ENCODE data around the gene METTL21C. TPM values are rescaled to one million over a fixed set of nuclear protein-coding genes. Genes with fewer than 3 reads are reported as not detected.

METTL21C gene
- total RNA-seq, 1 experiment from 2014 or later: not detected

GRCh38 chr13:102724923-102725322 is 30.1 kb upstream of the METTL21C start:
- Histone ChIP-seq H3K9me2 (replicated peaks; ENCODE audit: low read length) (no peaks in the 10 kb centered on the region), H3K4me1 (ENCODE audit: insufficient read depth, low read length) (peaks cover 8% of the 10 kb centered on the region; the same call in 1 of the 2 replicates), H3K9ac (ENCODE audit: low read length) (no peak overlapping the region), H3K27ac (ENCODE audit: low read length) (no peak overlapping the region), H3K4me3 (ENCODE audit: low read length) (no peak overlapping the region), H3K4me2 (ENCODE audit: low read length) (no peak overlapping the region), H3F3A (ENCODE audit: low read length, unreplicated experiment) (no peaks in the 10 kb centered on the region), H3K27me3 (ENCODE audit: low read length) (no peaks in the 10 kb centered on the region), H2AFZ (ENCODE audit: low read length) (no peak overlapping the region), H4K20me1 (ENCODE audit: low read length) (no peaks in the 10 kb centered on the region), H3K9me3 (ENCODE audit: low read length) (no peaks in the 10 kb centered on the region), H3K36me3 (ENCODE audit: low read depth, low read length) (no peaks in the 10 kb centered on the region), H3K79me2 (ENCODE audit: low read length) (no peaks in the 10 kb centered on the region)
- ATAC-seq (peak; percentile 79), DNase-seq (peak; percentile 56)
- ChIA-PET CTCF (interaction anchor here (0.6 to 1.1 kb wide), 8 partner anchors 8 to 154 kb away, joined by 3 to 14 read pairs (median 4); partner anchors contain the start of gene TPP2), POLR2A (ENCODE audit: unreplicated experiment) (interaction anchor here (0.6 kb wide), 1 partner anchor 52 kb away, joined by 3 read pairs; no protein-coding TSS in a partner anchor)
- intact Hi-C loops (cut with micrococcal nuclease): loop anchor here (1.0 to 5.0 kb wide), 4 partner anchors 47 to 145 kb away; partner anchors contain the start of gene TEX30
- TF ChIP-seq CTCF (conservative IDR thresholded peaks at IDR 0.05; ENCODE audit: low read depth, low read length): peak; percentile 68
- TF ChIP-seq EZH2phosphoT487 (IDR thresholded peaks at IDR 0.05; ENCODE audit: borderline replicate concordance, low read length): no peak
- no peak for TF ChIP-seq EZH2 (IDR thresholded peaks at IDR 0.05; ENCODE audit: low read length, unreplicated experiment)
- BruUV-seq (replicated peaks): no TSS peak

GRCh38 chr13:102721800-102722231 is 27.0 kb upstream of the METTL21C start:
- Histone ChIP-seq H3K9me3 (ENCODE audit: low read length) (no peaks in the 10 kb centered on the region), H3K9ac (ENCODE audit: low read length) (no peak overlapping the region), H3F3A (ENCODE audit: low read length, unreplicated experiment) (no peaks in the 10 kb centered on the region), H3K27me3 (ENCODE audit: low read length) (no peaks in the 10 kb centered on the region), H3K36me3 (ENCODE audit: low read depth, low read length) (no peaks in the 10 kb centered on the region), H3K27ac (ENCODE audit: low read length) (no peak overlapping the region), H3K4me2 (ENCODE audit: low read length) (no peak overlapping the region), H2AFZ (ENCODE audit: low read length) (no peak overlapping the region), H3K79me2 (ENCODE audit: low read length) (no peaks in the 10 kb centered on the region), H3K9me2 (replicated peaks; ENCODE audit: low read length) (no peaks in the 10 kb centered on the region), H3K4me3 (ENCODE audit: low read length) (no peak overlapping the region), H3K4me1 (ENCODE audit: insufficient read depth, low read length) (no peaks in the 10 kb centered on the region), H4K20me1 (ENCODE audit: low read length) (no peaks in the 10 kb centered on the region)
- POLR2A ChIA-PET (ENCODE audit: unreplicated experiment): interaction anchor here (0.6 kb wide), 1 partner anchor 8 kb away, joined by 4 read pairs; no protein-coding TSS in a partner anchor
- TF ChIP-seq EZH2phosphoT487 (IDR thresholded peaks at IDR 0.05; ENCODE audit: borderline replicate concordance, low read length) (no peak), EZH2 (IDR thresholded peaks at IDR 0.05; ENCODE audit: low read length, unreplicated experiment) (no peak), CTCF (conservative IDR thresholded peaks at IDR 0.05; ENCODE audit: low read depth, low read length) (no peak)
- ATAC-seq (no peak), DNase-seq (no peak)
- intact Hi-C loops (cut with micrococcal nuclease): no loop called here
- CTCF ChIA-PET: no interaction called here
- BruUV-seq (replicated peaks): no TSS peak

- no TSS peak for BruUV-seq (replicated peaks)
- CTCF ChIA-PET: no interaction called here
- intact Hi-C loops (cut with micrococcal nuclease): no loop called here
- Histone ChIP-seq H3K4me1 (ENCODE audit: insufficient read depth, low read length) (no peaks in the 10 kb centered on the region), H4K20me1 (ENCODE audit: low read length) (no peaks in the 10 kb centered on the region), H2AFZ (ENCODE audit: low read length) (no peak overlapping the region), H3K27me3 (ENCODE audit: low read length) (no peaks in the 10 kb centered on the region), H3F3A (ENCODE audit: low read length, unreplicated experiment) (no peaks in the 10 kb centered on the region), H3K9ac (ENCODE audit: low read length) (no peak overlapping the region), H3K9me3 (ENCODE audit: low read length) (no peaks in the 10 kb centered on the region), H3K36me3 (ENCODE audit: low read depth, low read length) (no peaks in the 10 kb centered on the region), H3K79me2 (ENCODE audit: low read length) (no peaks in the 10 kb centered on the region), H3K4me2 (ENCODE audit: low read length) (no peak overlapping the region), H3K9me2 (replicated peaks; ENCODE audit: low read length) (no peaks in the 10 kb centered on the region), H3K4me3 (ENCODE audit: low read length) (no peak overlapping the region), H3K27ac (ENCODE audit: low read length) (no peak overlapping the region)
- DNase-seq (no peak), ATAC-seq (no peak)
- TF ChIP-seq CTCF (conservative IDR thresholded peaks at IDR 0.05; ENCODE audit: low read depth, low read length): no peak
- POLR2A ChIA-PET (ENCODE audit: unreplicated experiment): interaction anchor here (0.6 to 0.7 kb wide), 2 partner anchors 122 to 127 kb away, joined by 5 read pairs; partner anchors contain the start of genes ERCC5 and TPP2
Measured at GRCh38 chr13:102718746-102719145, 23.9 kb upstream of the METTL21C start.

Measured in PC-3 (cell line).